D721Med (cell line): ENCODE data around the gene XCR1.

Experiments used
- DNase-seq: peaks from one replicate; pipeline ENCODE4 v3.0.0; 2011; ENCODE audit warnings: low spot score; ENCODE audit not compliant: insufficient read length
- FAIRE-seq: peaks from 2 replicates; lab custom pipeline; 2011; peaks lifted over from hg19 to GRCh38; lab: Jason Lieb, UNC
- CTCF ChIP-seq: IDR thresholded peaks from 2 replicates; pipeline ENCODE4 v1.5.1; 2012; ENCODE audit warnings: mild to moderate bottlenecking, control low read depth; ENCODE audit not compliant: insufficient read depth; ENCODE audit errors: missing control alignments

The XCR1 gene

GRCh38 chr3:45969953-45970352 is 57.3 kb downstream of the XCR1 start:
- FAIRE-seq, result no peak
- no peak for DNase-seq
- TF ChIP-seq CTCF, result no peak

GRCh38 chr3:45969116-45969515 is 58.2 kb downstream of the XCR1 start:
- TF ChIP-seq CTCF, result no peak

GRCh38 chr3:45968706-45969105 is 58.6 kb downstream of the XCR1 start:
- no peak for TF ChIP-seq CTCF
- no peak for FAIRE-seq
- DNase-seq, result no peak

More at GRCh38 chr3:45969116-45969515, 58.2 kb downstream of the XCR1 start:
- DNase-seq (no peak), FAIRE-seq (no peak)

- no peak for TF ChIP-seq CTCF
- no peak for DNase-seq
- FAIRE-seq, result no peak
Observed at GRCh38 chr3:45968149-45968548, 59.1 kb downstream of the XCR1 start.

GRCh38 chr3:45967724-45968123 is 59.6 kb downstream of the XCR1 start:
- no peak for TF ChIP-seq CTCF
- DNase-seq (no peak), FAIRE-seq (no peak)
